Subcutaneous abdominal adipose tissue (tissue), 5 donors: ENCODE results near the gene TEX261.

ENCODE experiments used
- H3K27ac ChIP-seq: one replicate; pipeline ENCODE4 v1.7.0; 2013; ENCODE audit warnings: low read depth, mild to moderate bottlenecking, inconsistent platforms, low read length, moderate library complexity
- H3K27me3 ChIP-seq, 5 donors: one replicate each; pipeline ENCODE4 v1.7.0; 2013; ENCODE audit warnings: low read length in 5 of 5, inconsistent platforms in 1 of 5; ENCODE audit not compliant: control insufficient read depth in 5 of 5, insufficient read depth in 4 of 5
- H3K36me3 ChIP-seq, 5 donors: one replicate each; pipeline ENCODE4 v1.7.0; 2013; ENCODE audit warnings: low read length in 5 of 5; ENCODE audit not compliant: control insufficient read depth in 5 of 5, insufficient read depth in 5 of 5
- H3K4me1 ChIP-seq, 5 donors: one replicate each; pipeline ENCODE4 v1.7.0; 2013; ENCODE audit warnings: low read length in 5 of 5, mild to moderate bottlenecking in 3 of 5, moderate library complexity in 1 of 5; ENCODE audit not compliant: control insufficient read depth in 5 of 5, insufficient read depth in 5 of 5
- H3K4me3 ChIP-seq, 5 donors: one replicate each; pipeline ENCODE4 v1.7.0; 2013; ENCODE audit warnings: low read length in 5 of 5, low read depth in 1 of 5
- H3K9ac ChIP-seq, 5 donors: one replicate each; pipeline ENCODE4 v1.7.0; 2013; ENCODE audit warnings: low read length in 5 of 5, mild to moderate bottlenecking in 4 of 5, moderate library complexity in 3 of 5
- H3K9me3 ChIP-seq, 5 donors: one replicate each; pipeline ENCODE4 v1.7.0; 2013; ENCODE audit warnings: low read length in 5 of 5; ENCODE audit not compliant: control insufficient read depth in 5 of 5
- donor health status: healthy.
- donor health status: healthy.
- donor health status: healthy.
- donor health status: healthy.
- donor health status: healthy.

TEX261 gene

GRCh38 chr2:70988726-70989648, 5.7 kb downstream of the TEX261 start:
- H3K36me3 ChIP-seq = peaks cover 5 to 64% (median 60%) of the 10 kb centered on the region in 5 donors
- peaks cover 14 to 45% (median 36%) of the 10 kb centered on the region in 5 donors for H3K4me1 ChIP-seq
- H3K27ac ChIP-seq = no peak overlapping the region

GRCh38 chr2:70988151-70988550, 6.5 kb downstream of the TEX261 start:
- peak overlapping the region; percentile 24 for H3K27ac ChIP-seq
- H3K9ac ChIP-seq = no peak overlapping the region
- no peak overlapping the region for H3K4me3 ChIP-seq
- peaks cover 5 to 64% (median 60%) of the 10 kb centered on the region in 5 donors for H3K36me3 ChIP-seq
- no peaks in the 10 kb centered on the region for H3K9me3 ChIP-seq
- H3K27me3 ChIP-seq = no peaks in the 10 kb centered on the region
- peaks cover 5 to 37% (median 27%) of the 10 kb centered on the region in 5 donors for H3K4me1 ChIP-seq

More at GRCh38 chr2:70988726-70989648, 5.7 kb downstream of the TEX261 start:
- H3K27me3 ChIP-seq = no peaks in the 10 kb centered on the region
- H3K4me3 ChIP-seq = no peak overlapping the region
- no peaks in the 10 kb centered on the region for H3K9me3 ChIP-seq
- H3K9ac ChIP-seq = peak overlapping the region in 1 of 5 donors; percentile 24

GRCh38 chr2:70987386-70987785, 7.3 kb downstream of the TEX261 start:
- Histone ChIP-seq H3K27me3 (no peaks in the 10 kb centered on the region), H3K9ac (peak overlapping the region in 1 of 5 donors; percentile 39), H3K4me1 (peaks cover 3 to 33% (median 22%) of the 10 kb centered on the region in 5 donors), H3K36me3 (peaks cover 5 to 72% (median 66%) of the 10 kb centered on the region in 5 donors), H3K27ac (no peak overlapping the region), H3K4me3 (no peak overlapping the region), H3K9me3 (no peaks in the 10 kb centered on the region)

- Histone ChIP-seq H3K9ac (peak overlapping the region in 1 of 5 donors; percentile 39), H3K27me3 (no peaks in the 10 kb centered on the region), H3K27ac (no peak overlapping the region), H3K4me3 (no peak overlapping the region), H3K9me3 (no peaks in the 10 kb centered on the region), H3K36me3 (peaks cover 5 to 70% (median 66%) of the 10 kb centered on the region in 5 donors), H3K4me1 (peaks cover 3 to 29% (median 19%) of the 10 kb centered on the region in 5 donors)
Measured at GRCh38 chr2:70986499-70987189, 8.0 kb downstream of the TEX261 start.

GRCh38 chr2:70985956-70986355, 8.7 kb downstream of the TEX261 start:
- no peaks in the 10 kb centered on the region for H3K9me3 ChIP-seq
- no peaks in the 10 kb centered on the region for H3K27me3 ChIP-seq
- no peak overlapping the region for H3K27ac ChIP-seq
- no peak overlapping the region for H3K9ac ChIP-seq
- H3K4me3 ChIP-seq = no peak overlapping the region
- H3K4me1 ChIP-seq = peaks cover 3 to 28% (median 19%) of the 10 kb centered on the region in 5 donors
- peaks cover 5 to 64% (median 60%) of the 10 kb centered on the region in 5 donors for H3K36me3 ChIP-seq

GRCh38 chr2:70985283-70985688, 9.4 kb downstream of the TEX261 start:
- Histone ChIP-seq H3K4me1 (peaks cover 3 to 28% (median 19%) of the 10 kb centered on the region in 5 donors), H3K9me3 (no peaks in the 10 kb centered on the region), H3K27me3 (no peaks in the 10 kb centered on the region), H3K27ac (no peak overlapping the region), H3K4me3 (no peak overlapping the region), H3K9ac (no peak overlapping the region), H3K36me3 (peaks cover 5 to 57% (median 54%) of the 10 kb centered on the region in 5 donors)

GRCh38 chr2:70984576-70985282, 9.9 kb downstream of the TEX261 start:
- Histone ChIP-seq H3K9me3 (no peaks in the 10 kb centered on the region), H3K4me3 (no peak overlapping the region), H3K36me3 (peaks cover 3 to 52% (median 48%) of the 10 kb centered on the region in 5 donors), H3K9ac (no peak overlapping the region), H3K4me1 (peaks cover 3 to 28% (median 19%) of the 10 kb centered on the region in 5 donors), H3K27ac (no peak overlapping the region), H3K27me3 (no peaks in the 10 kb centered on the region)

GRCh38 chr2:70984228-70984575, 10.5 kb downstream of the TEX261 start:
- no peak overlapping the region for H3K27ac ChIP-seq
- no peaks in the 10 kb centered on the region for H3K9me3 ChIP-seq
- no peak overlapping the region for H3K9ac ChIP-seq
- peaks cover 3 to 34% (median 19%) of the 10 kb centered on the region in 5 donors for H3K4me1 ChIP-seq
- H3K36me3 ChIP-seq = peaks cover 0 to 46% (median 43%) of the 10 kb centered on the region in 5 donors
- H3K27me3 ChIP-seq = no peaks in the 10 kb centered on the region
- no peak overlapping the region for H3K4me3 ChIP-seq

- H3K27me3 ChIP-seq = no peaks in the 10 kb centered on the region
- peaks cover 3 to 36% (median 22%) of the 10 kb centered on the region in 5 donors for H3K4me1 ChIP-seq
- no peak overlapping the region for H3K4me3 ChIP-seq
- H3K9ac ChIP-seq = no peak overlapping the region
- H3K36me3 ChIP-seq = peaks cover 0 to 41% (median 37%) of the 10 kb centered on the region in 5 donors
- H3K9me3 ChIP-seq = no peaks in the 10 kb centered on the region
- H3K27ac ChIP-seq = no peak overlapping the region
Measured at GRCh38 chr2:70983506-70984227, 11.0 kb downstream of the TEX261 start.
